SJSA1 (cell line): ENCODE results near the gene WNT7B. TPM values are rescaled to one million over a fixed set of nuclear protein-coding genes. Genes with fewer than 3 reads are reported as not detected.

Experiments
- DNase-seq, 2 experiments: peaks; one replicate each; pipeline ENCODE4 v3.0.0-alpha.2; 2015 to 2020; ENCODE audit warnings: low spot score in 2 of 2, low read depth in 1 of 2
- H3K27ac ChIP-seq: fragments of 250-450 bp; sonication (Bioruptor Pico); 2 replicates; pipeline ENCODE4 v1.5.1; 2020; ENCODE audit warnings: mild to moderate bottlenecking, moderate library complexity
- H3K27me3 ChIP-seq: fragments of 250-450 bp; sonication (Bioruptor Pico); replicated peaks from 2 replicates; pipeline ENCODE4 v1.5.1; 2020; ENCODE audit warnings: mild to moderate bottlenecking, moderate library complexity
- H3K36me3 ChIP-seq: fragments of 250-450 bp; sonication (Bioruptor Pico); 2 replicates; pipeline ENCODE4 v1.5.1; 2020; ENCODE audit warnings: mild to moderate bottlenecking
- H3K4me1 ChIP-seq: fragments of 250-450 bp; sonication (Bioruptor Pico); replicated peaks from 2 replicates; pipeline ENCODE4 v1.6.1; 2021; ENCODE audit warnings: mild to moderate bottlenecking
- H3K4me3 ChIP-seq: fragments of 250-450 bp; sonication (Bioruptor Pico); 2 replicates; pipeline ENCODE4 v1.5.1; 2020; ENCODE audit warnings: mild to moderate bottlenecking
- H3K9me3 ChIP-seq: fragments of 250-450 bp; sonication (Bioruptor Pico); replicated peaks from 2 replicates; pipeline ENCODE4 v1.5.1; 2020; ENCODE audit warnings: mild to moderate bottlenecking
- total RNA-seq: library from RNA; depleted of rRNA; stranded (reverse); fragments of >200 nt; shearing (Covaris generic); gene quantifications from 2 replicates; pipeline ENCODE4 v1.2.3, GENCODE V29; 2014

The WNT7B gene
- total RNA-seq, 1 experiment from 2014 or later, result 0.18 TPM

GRCh38 chr22:45887202-45888131 is 89.5 kb downstream of the WNT7B start:
- no peak overlapping the region for H3K27ac ChIP-seq
- no peak overlapping the region for H3K4me3 ChIP-seq
- no peaks in the 10 kb centered on the region for H3K9me3 ChIP-seq
- H3K27me3 ChIP-seq, result no peaks in the 10 kb centered on the region; the same call in 1 of the 2 replicates
- peaks cover 14% of the 10 kb centered on the region for H3K4me1 ChIP-seq
- no peaks in the 10 kb centered on the region for H3K36me3 ChIP-seq
- no peak for DNase-seq

GRCh38 chr22:45886540-45886939 is 90.4 kb downstream of the WNT7B start:
- H3K4me1 ChIP-seq, result peaks cover 20% of the 10 kb centered on the region
- H3K4me3 ChIP-seq, result no peak overlapping the region
- H3K27me3 ChIP-seq, result no peaks in the 10 kb centered on the region; the same call in 1 of the 2 replicates
- no peak for DNase-seq
- H3K27ac ChIP-seq, result no peak overlapping the region
- no peaks in the 10 kb centered on the region for H3K36me3 ChIP-seq
- no peaks in the 10 kb centered on the region for H3K9me3 ChIP-seq

- no peak overlapping the region for H3K27ac ChIP-seq
- no peaks in the 10 kb centered on the region; the same call in 1 of the 2 replicates for H3K27me3 ChIP-seq
- no peak overlapping the region for H3K4me3 ChIP-seq
- H3K36me3 ChIP-seq, result no peaks in the 10 kb centered on the region
- no peak for DNase-seq
- peaks cover 25% of the 10 kb centered on the region for H3K4me1 ChIP-seq
- no peaks in the 10 kb centered on the region for H3K9me3 ChIP-seq
These were observed 91.0 kb downstream of the WNT7B start for GRCh38 chr22:45885941-45886395.

GRCh38 chr22:45885171-45885840 is 91.7 kb downstream of the WNT7B start:
- Histone ChIP-seq H3K36me3 (no peaks in the 10 kb centered on the region), H3K27ac (no peak overlapping the region), H3K27me3 (no peaks in the 10 kb centered on the region; the same call in 1 of the 2 replicates), H3K4me1 (peaks cover 28% of the 10 kb centered on the region), H3K9me3 (no peaks in the 10 kb centered on the region), H3K4me3 (no peak overlapping the region)
- no peak for DNase-seq

GRCh38 chr22:45884201-45885062 is 92.5 kb downstream of the WNT7B start:
- Histone ChIP-seq H3K4me3 (no peak overlapping the region), H3K27me3 (no peaks in the 10 kb centered on the region; the same call in 1 of the 2 replicates), H3K36me3 (no peaks in the 10 kb centered on the region), H3K9me3 (no peaks in the 10 kb centered on the region), H3K4me1 (peaks cover 21% of the 10 kb centered on the region), H3K27ac (no peak overlapping the region)
- DNase-seq, result no peak

GRCh38 chr22:45883811-45884170 is 93.2 kb downstream of the WNT7B start:
- DNase-seq, result no peak
- H3K4me1 ChIP-seq, result peaks cover 17% of the 10 kb centered on the region

GRCh38 chr22:45882881-45883810 is 93.8 kb downstream of the WNT7B start:
- H3K27me3 ChIP-seq, result no peaks in the 10 kb centered on the region; the same call in 1 of the 2 replicates
- DNase-seq, result no peak

More at GRCh38 chr22:45883811-45884170, 93.2 kb downstream of the WNT7B start:
- Histone ChIP-seq H3K36me3 (no peaks in the 10 kb centered on the region), H3K4me3 (no peak overlapping the region), H3K27me3 (no peaks in the 10 kb centered on the region; the same call in 1 of the 2 replicates), H3K9me3 (no peaks in the 10 kb centered on the region), H3K27ac (no peak overlapping the region)

GRCh38 chr22:45881524-45881875 is 95.5 kb downstream of the WNT7B start:
- DNase-seq, result no peak
- Histone ChIP-seq H3K9me3 (no peaks in the 10 kb centered on the region), H3K27ac (no peak overlapping the region), H3K4me1 (peaks cover 17% of the 10 kb centered on the region), H3K36me3 (no peaks in the 10 kb centered on the region), H3K4me3 (no peak overlapping the region), H3K27me3 (no peaks in the 10 kb centered on the region; the same call in 1 of the 2 replicates)

More at GRCh38 chr22:45882881-45883810, 93.8 kb downstream of the WNT7B start:
- Histone ChIP-seq H3K9me3 (no peaks in the 10 kb centered on the region), H3K27ac (no peak overlapping the region), H3K36me3 (no peaks in the 10 kb centered on the region), H3K4me3 (no peak overlapping the region), H3K4me1 (peaks cover 17% of the 10 kb centered on the region)

GRCh38 chr22:45880716-45881523 is 96.0 kb downstream of the WNT7B start:
- no peak overlapping the region for H3K27ac ChIP-seq
- H3K36me3 ChIP-seq, result no peaks in the 10 kb centered on the region
- H3K27me3 ChIP-seq, result no peaks in the 10 kb centered on the region; the same call in 1 of the 2 replicates
- H3K4me1 ChIP-seq, result peaks cover 18% of the 10 kb centered on the region
- no peak overlapping the region for H3K4me3 ChIP-seq
- no peaks in the 10 kb centered on the region for H3K9me3 ChIP-seq
- no peak for DNase-seq

- no peak for DNase-seq
- no peaks in the 10 kb centered on the region; the same call in 1 of the 2 replicates for H3K27me3 ChIP-seq
- no peak overlapping the region for H3K27ac ChIP-seq
- no peak overlapping the region for H3K4me3 ChIP-seq
- no peaks in the 10 kb centered on the region for H3K36me3 ChIP-seq
- H3K9me3 ChIP-seq, result no peaks in the 10 kb centered on the region
- peaks cover 20% of the 10 kb centered on the region for H3K4me1 ChIP-seq
These were observed 96.8 kb downstream of the WNT7B start for GRCh38 chr22:45880091-45880715.

- no peak for DNase-seq
- H3K36me3 ChIP-seq, result no peaks in the 10 kb centered on the region
- H3K4me1 ChIP-seq, result peaks cover 20% of the 10 kb centered on the region
- no peak overlapping the region for H3K4me3 ChIP-seq
- no peaks in the 10 kb centered on the region for H3K9me3 ChIP-seq
- H3K27me3 ChIP-seq, result no peaks in the 10 kb centered on the region; the same call in 1 of the 2 replicates
- H3K27ac ChIP-seq, result no peak overlapping the region
These were observed 97.4 kb downstream of the WNT7B start for GRCh38 chr22:45879552-45879949.
